Transverse colon (tissue), 4 donors: ENCODE data around the gene IGSF6.

Experiments used
- EP300 ChIP-seq: sonication (generic); formaldehyde crosslinking; IDR thresholded peaks from one replicate; pipeline ENCODE4 v1.6.1; 2017; ENCODE audit warnings: antibody characterized with exemption, low read depth
- POLR2A ChIP-seq: fragments of 450-650 bp; IDR thresholded peaks from one replicate; pipeline ENCODE4 v1.6.1; 2016; ENCODE audit warnings: antibody characterized with exemption, mild to moderate bottlenecking, moderate library complexity
- POLR2AphosphoS5 ChIP-seq, 3 donors: sonication (generic); formaldehyde crosslinking; IDR thresholded peaks; one replicate each; pipeline ENCODE4 v1.6.1; 2016; ENCODE audit warnings: antibody characterized with exemption in 3 of 3
- TF ChIP-seq, protein P1 (sequence below), 5 experiments: fragments of 200-600 bp in 3 of 5; fragments of 450-650 bp in 2 of 5; sonication (generic) in 3 of 5; IDR thresholded peaks; 1 replicate in 2 of 5; 2 replicates in 3 of 5; pipeline ENCODE4 v1.5.1; 2016 to 2017; ENCODE audit warnings: antibody characterized with exemption in 5 of 5, inconsistent platforms in 3 of 5, mild to moderate bottlenecking in 2 of 5, moderate library complexity in 1 of 5

DNA sequence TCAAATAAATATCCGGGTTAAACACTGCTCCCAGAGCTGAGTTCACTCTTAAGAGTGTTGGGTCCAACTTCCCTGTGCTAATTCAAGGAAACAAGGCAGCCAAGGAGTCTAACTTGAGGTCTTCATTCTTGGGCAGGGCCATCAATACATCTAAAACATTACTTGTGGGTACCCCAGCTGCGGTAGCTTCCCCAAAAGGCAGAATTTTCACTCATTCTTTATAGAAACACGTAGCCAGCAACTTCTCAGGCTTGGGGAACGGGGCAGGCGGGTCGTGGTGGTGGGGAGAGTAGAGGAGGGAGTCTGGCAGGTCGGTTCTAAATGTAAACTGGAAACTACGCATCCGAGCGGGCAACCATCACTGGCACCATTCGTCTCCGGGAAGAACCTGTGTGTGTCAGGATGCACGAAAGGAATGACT lies 53.7 kb downstream of the IGSF6 start:
- TF ChIP-seq, protein P1, sequence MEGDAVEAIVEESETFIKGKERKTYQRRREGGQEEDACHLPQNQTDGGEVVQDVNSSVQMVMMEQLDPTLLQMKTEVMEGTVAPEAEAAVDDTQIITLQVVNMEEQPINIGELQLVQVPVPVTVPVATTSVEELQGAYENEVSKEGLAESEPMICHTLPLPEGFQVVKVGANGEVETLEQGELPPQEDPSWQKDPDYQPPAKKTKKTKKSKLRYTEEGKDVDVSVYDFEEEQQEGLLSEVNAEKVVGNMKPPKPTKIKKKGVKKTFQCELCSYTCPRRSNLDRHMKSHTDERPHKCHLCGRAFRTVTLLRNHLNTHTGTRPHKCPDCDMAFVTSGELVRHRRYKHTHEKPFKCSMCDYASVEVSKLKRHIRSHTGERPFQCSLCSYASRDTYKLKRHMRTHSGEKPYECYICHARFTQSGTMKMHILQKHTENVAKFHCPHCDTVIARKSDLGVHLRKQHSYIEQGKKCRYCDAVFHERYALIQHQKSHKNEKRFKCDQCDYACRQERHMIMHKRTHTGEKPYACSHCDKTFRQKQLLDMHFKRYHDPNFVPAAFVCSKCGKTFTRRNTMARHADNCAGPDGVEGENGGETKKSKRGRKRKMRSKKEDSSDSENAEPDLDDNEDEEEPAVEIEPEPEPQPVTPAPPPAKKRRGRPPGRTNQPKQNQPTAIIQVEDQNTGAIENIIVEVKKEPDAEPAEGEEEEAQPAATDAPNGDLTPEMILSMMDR (IDR thresholded peaks at IDR 0.05) = no peak
- TF ChIP-seq POLR2A (no peak), EP300 (no peak), POLR2AphosphoS5 (IDR thresholded peaks at IDR 0.05) (peak in 1 of 3 donors; percentile 16)
